Epithelial cell of esophagus (primary cell): ENCODE data around the gene MED15.

ENCODE experiments used
- DNase-seq: peaks from one replicate; pipeline ENCODE4 v3.0.0; 2010; ENCODE audit warnings: low read depth
- H3K4me3 ChIP-seq: 2 replicates; pipeline ENCODE4 v1.5.1; 2011; ENCODE audit warnings: mild to moderate bottlenecking, low read length, control low read depth
- TF ChIP-seq, protein P1 (sequence below): IDR thresholded peaks from 2 replicates; pipeline ENCODE4 v1.5.1; 2011; ENCODE audit warnings: low read depth, mild to moderate bottlenecking, low read length, control low read depth, inconsistent platforms; ENCODE audit not compliant: insufficient read depth; ENCODE audit errors: missing control alignments

MED15 gene

DNA sequence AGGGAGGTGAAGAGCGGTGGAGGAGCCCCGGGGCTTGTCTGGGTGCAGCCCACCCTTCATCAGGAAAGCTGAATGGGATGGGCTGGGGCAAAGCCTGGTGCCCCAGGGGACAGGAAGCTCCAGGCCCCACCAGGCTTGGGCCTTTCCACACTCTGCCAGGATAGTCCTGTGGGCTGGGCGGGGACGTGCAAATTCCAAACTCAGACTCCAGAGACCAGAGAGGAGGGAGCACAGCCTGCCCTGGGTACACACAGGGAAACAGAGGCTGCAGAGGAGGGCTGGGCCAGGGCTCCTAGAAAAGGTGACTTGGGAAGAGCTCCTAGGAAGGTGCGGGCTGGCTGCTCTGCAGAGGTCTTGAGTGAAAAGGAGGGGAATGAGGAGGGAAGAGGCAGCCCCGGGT is 124.7 kb downstream of the MED15 start:
- DNase-seq, result no peak
- no peak overlapping the region for H3K4me3 ChIP-seq
- TF ChIP-seq, protein P1, sequence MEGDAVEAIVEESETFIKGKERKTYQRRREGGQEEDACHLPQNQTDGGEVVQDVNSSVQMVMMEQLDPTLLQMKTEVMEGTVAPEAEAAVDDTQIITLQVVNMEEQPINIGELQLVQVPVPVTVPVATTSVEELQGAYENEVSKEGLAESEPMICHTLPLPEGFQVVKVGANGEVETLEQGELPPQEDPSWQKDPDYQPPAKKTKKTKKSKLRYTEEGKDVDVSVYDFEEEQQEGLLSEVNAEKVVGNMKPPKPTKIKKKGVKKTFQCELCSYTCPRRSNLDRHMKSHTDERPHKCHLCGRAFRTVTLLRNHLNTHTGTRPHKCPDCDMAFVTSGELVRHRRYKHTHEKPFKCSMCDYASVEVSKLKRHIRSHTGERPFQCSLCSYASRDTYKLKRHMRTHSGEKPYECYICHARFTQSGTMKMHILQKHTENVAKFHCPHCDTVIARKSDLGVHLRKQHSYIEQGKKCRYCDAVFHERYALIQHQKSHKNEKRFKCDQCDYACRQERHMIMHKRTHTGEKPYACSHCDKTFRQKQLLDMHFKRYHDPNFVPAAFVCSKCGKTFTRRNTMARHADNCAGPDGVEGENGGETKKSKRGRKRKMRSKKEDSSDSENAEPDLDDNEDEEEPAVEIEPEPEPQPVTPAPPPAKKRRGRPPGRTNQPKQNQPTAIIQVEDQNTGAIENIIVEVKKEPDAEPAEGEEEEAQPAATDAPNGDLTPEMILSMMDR, result no peak

DNA sequence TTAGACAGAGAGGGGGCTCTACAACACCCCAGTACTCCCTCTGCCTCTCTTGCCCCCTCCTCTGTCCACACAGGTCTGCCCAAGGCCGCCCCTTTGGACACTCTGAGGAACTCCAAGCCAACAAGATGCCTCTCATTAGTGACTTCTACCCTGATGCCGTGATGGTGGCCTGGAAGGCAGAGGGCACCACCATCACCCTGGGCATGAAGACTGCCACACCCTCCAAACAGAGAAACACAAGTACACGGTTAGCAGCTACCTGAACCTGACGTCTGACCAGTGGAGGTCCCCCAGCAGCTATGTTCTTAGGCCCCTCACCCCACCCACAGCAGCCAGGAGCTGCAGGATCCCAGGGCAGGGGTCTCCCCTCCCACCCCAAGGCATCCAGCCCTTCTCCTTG is 125.1 kb downstream of the MED15 start:
- TF ChIP-seq, protein P1, result no peak
- H3K4me3 ChIP-seq, result no peak overlapping the region
- DNase-seq, result no peak

GRCh38 chr22:20634560-20635226 is 127.3 kb downstream of the MED15 start:
- TF ChIP-seq, protein P1, result no peak
- no peak for DNase-seq
- no peak overlapping the region for H3K4me3 ChIP-seq

DNA sequence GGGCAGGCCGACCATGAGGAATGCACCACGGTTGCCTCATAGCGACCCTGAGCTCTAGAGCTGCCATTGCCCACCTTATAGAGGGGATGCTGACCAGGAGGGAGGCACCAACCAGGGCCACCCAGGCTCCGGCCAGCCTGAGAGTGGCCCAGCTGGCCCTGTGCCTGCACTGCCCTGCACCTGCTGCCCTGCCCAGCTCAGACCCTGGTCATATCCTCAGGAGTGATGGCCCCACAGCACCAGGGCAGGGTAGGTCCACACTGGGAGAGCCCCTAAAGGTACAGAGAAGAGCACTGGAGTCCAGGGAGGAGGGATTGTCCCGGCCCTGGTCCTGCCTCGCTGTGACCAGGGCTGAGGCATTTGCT is 127.8 kb downstream of the MED15 start:
- TF ChIP-seq, protein P1, result no peak
- no peak for DNase-seq
- H3K4me3 ChIP-seq, result no peak overlapping the region

DNA sequence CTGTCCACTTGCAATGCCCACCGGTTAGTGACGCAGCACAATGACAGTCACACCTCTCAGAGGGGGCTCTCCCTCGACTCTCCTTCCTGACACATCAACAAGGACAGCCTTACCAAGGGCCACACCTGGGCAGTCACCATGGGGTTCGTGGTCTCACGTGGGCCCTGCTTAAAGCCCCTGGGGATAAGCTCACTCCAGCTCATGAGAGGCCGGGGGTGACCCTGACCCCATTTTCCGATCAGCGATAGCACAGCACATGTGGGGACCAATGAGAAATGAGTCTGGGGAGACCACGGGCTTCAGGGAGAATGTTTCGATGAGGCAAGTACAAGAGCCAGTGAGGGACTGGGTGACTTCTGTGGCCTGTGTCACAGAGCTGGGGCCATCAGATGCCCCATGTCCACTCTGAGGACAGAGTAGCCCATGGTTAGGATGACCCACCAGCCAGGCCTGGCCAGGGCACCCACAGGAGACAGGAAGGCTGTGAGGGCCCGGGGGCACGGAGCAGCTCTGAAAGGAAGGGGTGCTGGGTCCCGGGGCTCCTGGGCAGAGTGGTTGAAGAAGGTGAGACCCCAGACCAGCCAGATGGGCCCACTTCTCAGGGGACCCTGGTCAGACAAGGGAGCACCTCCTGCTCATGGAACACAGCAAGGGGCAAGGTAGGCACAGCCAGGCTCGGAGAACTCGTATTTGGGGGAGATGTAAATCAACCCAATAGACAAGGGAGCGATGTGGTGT is 128.8 kb downstream of the MED15 start:
- no peak overlapping the region for H3K4me3 ChIP-seq
- no peak for DNase-seq
- TF ChIP-seq, protein P1, result no peak

DNA sequence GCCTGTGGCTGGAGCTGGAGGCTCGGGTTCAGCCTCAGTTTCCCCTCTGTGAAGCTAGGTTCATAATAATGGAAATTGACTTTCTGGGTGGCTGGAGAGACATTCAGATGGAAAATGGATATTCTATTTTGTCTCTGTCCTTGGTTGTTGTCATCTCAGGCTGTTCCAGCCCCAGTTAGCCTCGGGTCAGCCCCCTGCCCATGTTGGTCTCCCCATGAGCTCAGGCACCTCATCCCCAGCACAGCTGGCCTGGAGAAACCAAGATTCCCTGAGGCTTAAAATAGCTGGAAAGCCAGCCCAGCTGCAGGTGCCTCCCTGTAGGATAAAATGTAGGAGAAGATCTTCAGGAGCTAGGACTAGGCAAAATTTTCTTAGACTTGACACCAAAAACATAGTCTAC is 129.5 kb downstream of the MED15 start:
- DNase-seq, result no peak
- H3K4me3 ChIP-seq, result no peak overlapping the region
- TF ChIP-seq, protein P1, result no peak
